OCI-LY7 (cell line): ENCODE measurements around the gene MCRIP1. TPM values are rescaled to one million over a fixed set of nuclear protein-coding genes. Genes with fewer than 3 reads are reported as not detected.

ENCODE experiments used
- BruUV-seq: library from RNA; stranded (reverse); fragments of 400-500 nt; replicated peaks from 2 replicates; lab custom pipeline; 2021; lab: Mats Ljungman, UMichigan
- CTCF ChIA-PET: fragments of 300-600 bp; sonication (Branson Sonifier 250); formaldehyde crosslinking; loops from one replicate; lab custom pipeline; 2022; ENCODE audit warnings: antibody characterized with exemption; ENCODE audit not compliant: unreplicated experiment; lab: Charles Lee
- POLR2A ChIA-PET: fragments of 300-600 bp; sonication (Branson Sonifier 250); formaldehyde crosslinking; loops from one replicate; lab custom pipeline; 2022; ENCODE audit warnings: antibody characterized with exemption; lab: Charles Lee
- DNase-seq: peaks from one replicate; pipeline ENCODE4 v3.0.0-alpha.2; 2015; ENCODE audit warnings: low spot score
- H2AFZ ChIP-seq: fragments of 200-600 bp; sonication (generic), shearing (Covaris generic); 2 replicates; pipeline ENCODE4 v1.6.1; 2014; ENCODE audit warnings: mild to moderate bottlenecking, antibody characterized with exemption, low read length, moderate library complexity
- H3K27ac ChIP-seq: fragments of 200-600 bp; sonication (generic); 2 replicates; pipeline ENCODE4 v1.5.1; 2014; ENCODE audit warnings: mixed run types, low read depth, mild to moderate bottlenecking, moderate library complexity, low read length, inconsistent platforms; ENCODE audit not compliant: poor library complexity, severe bottlenecking
- H3K36me3 ChIP-seq: fragments of 200-600 bp; sonication (generic); 2 replicates; pipeline ENCODE4 v1.6.1; 2014; ENCODE audit warnings: mild to moderate bottlenecking, antibody characterized with exemption, low read length, moderate library complexity, mixed read lengths; ENCODE audit not compliant: insufficient read depth
- H3K4me1 ChIP-seq: fragments of 200-600 bp; sonication (generic); 2 replicates; pipeline ENCODE4 v1.5.1; 2014; ENCODE audit warnings: mild to moderate bottlenecking, low read length; ENCODE audit not compliant: insufficient read depth, poor library complexity, severe bottlenecking
- H3K4me2 ChIP-seq: fragments of 200-600 bp; sonication (generic); 2 replicates; pipeline ENCODE4 v1.6.1; 2014; ENCODE audit warnings: mild to moderate bottlenecking, low read length
- H3K4me3 ChIP-seq: fragments of 200-600 bp; sonication (generic); 2 replicates; pipeline ENCODE4 v1.5.1; 2014; ENCODE audit warnings: mild to moderate bottlenecking, low read depth, low read length; ENCODE audit not compliant: poor library complexity, severe bottlenecking
- H3K79me2 ChIP-seq: fragments of 200-600 bp; sonication (generic); 2 replicates; pipeline ENCODE4 v1.6.1; 2016; ENCODE audit warnings: low read depth, mild to moderate bottlenecking, low read length, moderate library complexity, mixed read lengths; ENCODE audit not compliant: insufficient read depth
- H3K9me2 ChIP-seq: fragments of 200-600 bp; sonication (generic); 2 replicates; pipeline ENCODE4 v1.6.1; 2016; ENCODE audit warnings: mild to moderate bottlenecking, low read length, mixed read lengths; ENCODE audit not compliant: insufficient read depth
- H3K9me3 ChIP-seq: fragments of 200-600 bp; sonication (generic); 2 replicates; pipeline ENCODE4 v1.6.1; 2014; ENCODE audit warnings: mild to moderate bottlenecking, mixed run types, low read length, mixed read lengths
- H4K20me1 ChIP-seq: fragments of 200-600 bp; sonication (generic); 2 replicates; pipeline ENCODE4 v1.6.1; 2014; ENCODE audit warnings: mild to moderate bottlenecking, antibody characterized with exemption, low read length, moderate library complexity, mixed read lengths; ENCODE audit not compliant: insufficient read depth
- EZH2phosphoT487 ChIP-seq: fragments of 200-600 bp; sonication (generic); IDR thresholded peaks from 2 replicates; pipeline ENCODE4 v1.6.1; 2018; ENCODE audit warnings: low read depth, borderline replicate concordance, mild to moderate bottlenecking, mixed run types, antibody characterized with exemption, low read length, moderate library complexity, mixed read lengths
- intact Hi-C: fragments of 100-400 bp; cut with micrococcal nuclease; formaldehyde crosslinking; loops from one replicate; pipeline ENCODE4 v1.10.0; 2022; ENCODE audit not compliant: unreplicated experiment
- total RNA-seq, 2 experiments: library from RNA; depleted of rRNA in 1 of 2; stranded (reverse); fragments of >200 nt in 1 of 2; shearing (Covaris generic) in 1 of 2; gene quantifications; 2 replicates each; pipeline ENCODE4 v1.2.3, GENCODE V29; 2014 to 2022
- TF ChIP-seq, protein P1 (sequence below): fragments of 200-600 bp; sonication (generic); conservative IDR thresholded peaks from 2 replicates; pipeline ENCODE4 v1.5.1; 2014; ENCODE audit warnings: mild to moderate bottlenecking, antibody characterized with exemption, low read length, moderate library complexity, mixed read lengths

The MCRIP1 gene
- total RNA-seq, 2 experiments from 2014 or later = 170 to 288 TPM

DNA sequence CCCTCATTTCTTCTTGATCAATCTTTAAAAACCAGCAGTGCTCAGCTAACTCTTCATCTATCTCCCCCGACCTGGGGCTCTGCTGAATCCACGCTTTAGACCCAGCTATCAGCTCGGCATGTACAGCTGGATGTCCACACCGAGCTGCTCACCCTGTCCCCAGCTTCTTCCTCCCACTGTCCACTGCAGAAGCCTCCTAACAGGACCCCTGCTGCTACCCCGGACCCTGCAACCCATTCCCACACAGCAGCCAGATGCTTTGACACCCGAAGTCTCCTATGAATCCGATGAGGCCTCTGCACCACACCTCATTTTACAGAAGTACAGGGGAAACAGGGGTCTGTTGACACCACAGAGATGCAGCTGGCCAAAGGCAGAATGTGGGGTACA, 15.3 kb downstream of the MCRIP1 start:
- Histone ChIP-seq H4K20me1 (no peaks in the 10 kb centered on the region), H3K27ac (no peak overlapping the region), H3K4me2 (no peak overlapping the region), H3K9me3 (no peaks in the 10 kb centered on the region), H3K79me2 (no peaks in the 10 kb centered on the region), H3K4me3 (no peak overlapping the region), H2AFZ (no peak overlapping the region), H3K4me1 (no peaks in the 10 kb centered on the region), H3K36me3 (peaks cover 2% of the 10 kb centered on the region; the same call in 1 of the 2 replicates), H3K9me2 (no peaks in the 10 kb centered on the region)
- intact Hi-C loops = no loop called here
- CTCF ChIA-PET = no interaction called here
- no TSS peak for BruUV-seq
- no peak for DNase-seq
- POLR2A ChIA-PET = no interaction called here
- no peak for TF ChIP-seq EZH2phosphoT487
- TF ChIP-seq, protein P1, sequence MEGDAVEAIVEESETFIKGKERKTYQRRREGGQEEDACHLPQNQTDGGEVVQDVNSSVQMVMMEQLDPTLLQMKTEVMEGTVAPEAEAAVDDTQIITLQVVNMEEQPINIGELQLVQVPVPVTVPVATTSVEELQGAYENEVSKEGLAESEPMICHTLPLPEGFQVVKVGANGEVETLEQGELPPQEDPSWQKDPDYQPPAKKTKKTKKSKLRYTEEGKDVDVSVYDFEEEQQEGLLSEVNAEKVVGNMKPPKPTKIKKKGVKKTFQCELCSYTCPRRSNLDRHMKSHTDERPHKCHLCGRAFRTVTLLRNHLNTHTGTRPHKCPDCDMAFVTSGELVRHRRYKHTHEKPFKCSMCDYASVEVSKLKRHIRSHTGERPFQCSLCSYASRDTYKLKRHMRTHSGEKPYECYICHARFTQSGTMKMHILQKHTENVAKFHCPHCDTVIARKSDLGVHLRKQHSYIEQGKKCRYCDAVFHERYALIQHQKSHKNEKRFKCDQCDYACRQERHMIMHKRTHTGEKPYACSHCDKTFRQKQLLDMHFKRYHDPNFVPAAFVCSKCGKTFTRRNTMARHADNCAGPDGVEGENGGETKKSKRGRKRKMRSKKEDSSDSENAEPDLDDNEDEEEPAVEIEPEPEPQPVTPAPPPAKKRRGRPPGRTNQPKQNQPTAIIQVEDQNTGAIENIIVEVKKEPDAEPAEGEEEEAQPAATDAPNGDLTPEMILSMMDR = no peak

DNA sequence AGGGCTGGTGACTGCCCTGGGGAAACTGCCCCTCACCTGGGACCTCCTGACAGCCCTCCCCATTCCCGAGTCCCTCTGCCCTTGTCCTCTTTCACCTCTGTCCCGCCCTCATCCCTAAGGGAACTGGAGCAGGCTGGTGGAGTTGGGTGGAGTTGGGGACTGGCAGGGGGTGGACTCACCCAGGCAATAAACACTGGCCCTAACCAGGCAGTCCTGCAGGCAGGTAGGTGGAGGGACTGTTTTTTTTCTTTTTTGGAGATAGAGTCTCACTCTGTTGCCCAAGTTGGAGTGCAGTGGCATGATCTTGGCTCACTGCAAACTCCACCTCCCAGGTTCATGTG, 17.5 kb downstream of the MCRIP1 start:
- BruUV-seq = no TSS peak
- Histone ChIP-seq H3K4me3 (no peak overlapping the region), H3K4me2 (no peak overlapping the region), H3K27ac (no peak overlapping the region), H3K4me1 (no peaks in the 10 kb centered on the region), H3K36me3 (no peaks in the 10 kb centered on the region), H3K79me2 (no peaks in the 10 kb centered on the region), H3K9me3 (no peaks in the 10 kb centered on the region), H2AFZ (no peak overlapping the region), H4K20me1 (no peaks in the 10 kb centered on the region), H3K9me2 (no peaks in the 10 kb centered on the region)
- POLR2A ChIA-PET = no interaction called here
- no peak for TF ChIP-seq EZH2phosphoT487
- TF ChIP-seq, protein P1 = no peak
- DNase-seq = no peak
- intact Hi-C loops = no loop called here
- CTCF ChIA-PET = interaction anchor here (0.5 kb wide), 1 partner anchor 470 kb away, joined by 3 read pairs; no protein-coding TSS in a partner anchor

DNA sequence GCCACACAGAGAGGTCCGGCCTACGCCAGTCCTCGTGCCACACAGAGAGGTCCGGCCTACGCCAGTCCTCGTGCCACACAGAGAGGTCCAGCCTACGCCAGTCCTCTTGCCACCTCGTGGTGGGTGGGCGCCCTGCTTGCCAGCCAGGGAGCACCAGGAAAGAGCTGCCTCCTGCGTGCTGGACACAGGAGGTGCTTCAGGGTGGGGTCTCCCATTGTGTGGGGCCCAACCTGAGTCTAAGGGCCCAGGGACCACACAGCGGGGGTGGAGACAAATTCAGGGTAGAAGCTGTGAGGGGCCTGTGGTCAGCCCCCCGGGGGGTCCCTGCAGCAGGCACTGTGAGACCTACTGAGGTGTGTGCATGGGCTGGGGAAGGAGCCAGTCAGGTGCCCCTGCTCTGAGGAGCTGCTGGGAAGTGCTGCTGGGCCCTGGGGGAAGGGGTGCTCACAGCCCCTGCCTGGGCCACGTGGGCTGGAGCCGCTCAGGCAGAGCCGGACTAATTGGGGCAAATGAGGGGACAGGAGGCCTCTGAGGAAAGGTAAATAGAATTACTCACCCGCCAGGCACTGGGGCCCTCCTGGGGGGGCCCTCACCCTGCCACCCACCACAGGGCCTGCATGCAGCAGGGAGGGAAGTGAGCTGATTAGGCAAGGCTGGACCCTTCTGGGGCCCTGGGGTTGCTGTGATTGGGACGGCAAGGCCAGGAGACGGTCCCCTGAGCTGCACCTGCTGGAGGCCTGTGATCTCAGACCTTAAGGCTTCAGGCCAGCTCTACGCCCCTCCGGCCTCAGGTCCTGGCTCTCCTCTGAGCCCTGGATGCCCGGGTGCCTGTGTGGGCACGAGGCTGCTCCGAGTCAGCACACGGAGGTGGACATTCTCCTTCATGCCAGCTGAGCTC, 18.1 kb downstream of the MCRIP1 start:
- H3K79me2 ChIP-seq = no peaks in the 10 kb centered on the region
- BruUV-seq = no TSS peak
- no peaks in the 10 kb centered on the region for H3K9me2 ChIP-seq
- ChIA-PET CTCF (interaction anchor here (0.5 kb wide), 1 partner anchor 469 kb away, joined by 3 read pairs; no protein-coding TSS in a partner anchor), POLR2A (no interaction called here)
- H3K4me1 ChIP-seq = no peaks in the 10 kb centered on the region
- no peaks in the 10 kb centered on the region for H4K20me1 ChIP-seq
- no peak for DNase-seq
- no peak overlapping the region for H3K4me3 ChIP-seq
- no peak for TF ChIP-seq EZH2phosphoT487
- TF ChIP-seq, protein P1 = no peak
- H2AFZ ChIP-seq = no peak overlapping the region
- intact Hi-C loops = no loop called here
- no peaks in the 10 kb centered on the region for H3K9me3 ChIP-seq
- H3K4me2 ChIP-seq = no peak overlapping the region
- H3K27ac ChIP-seq = no peak overlapping the region
- no peaks in the 10 kb centered on the region for H3K36me3 ChIP-seq
